Activated CD4-positive, alpha-beta memory T cell treated with anti-CD3 and anti-CD28 coated beads, Interleukin-2, amount 10 ng/mL, durations not matched to agents 7 days and 5 days (primary cell): ENCODE data around the gene PDE9A. TPM values are rescaled to one million over a fixed set of nuclear protein-coding genes. Genes with fewer than 3 reads are reported as not detected.

Experiments
- CTCF ChIA-PET: fragments of 350-600 bp; sonication (Branson Sonifier 250); formaldehyde crosslinking; loops from one replicate; lab custom pipeline; 2021; ENCODE audit warnings: antibody characterized with exemption, inconsistent platforms; lab: Charles Lee
- POLR2A ChIA-PET: fragments of 350-600 bp; sonication (Branson Sonifier 250); formaldehyde crosslinking; loops from one replicate; lab custom pipeline; 2021; ENCODE audit warnings: antibody characterized with exemption; lab: Charles Lee
- DNase-seq: peaks from one replicate; pipeline ENCODE4 v3.0.0-alpha.2; 2020
- H3K27ac Mint-ChIP-seq: one replicate; pipeline ENCODE4 v1.8.0; 2021; ENCODE audit warnings: mild to moderate bottlenecking, mixed read lengths
- H3K27me3 Mint-ChIP-seq: one replicate; pipeline ENCODE4 v1.8.0; 2021; ENCODE audit warnings: mixed read lengths
- H3K36me3 Mint-ChIP-seq: one replicate; pipeline ENCODE4 v1.8.0; 2021; ENCODE audit warnings: low read depth, mixed read lengths
- H3K4me1 Mint-ChIP-seq: one replicate; pipeline ENCODE4 v1.8.0; 2021; ENCODE audit warnings: mixed read lengths
- H3K4me3 Mint-ChIP-seq: one replicate; pipeline ENCODE4 v1.8.0; 2021; ENCODE audit warnings: mild to moderate bottlenecking, mixed read lengths
- H3K9me3 Mint-ChIP-seq: one replicate; pipeline ENCODE4 v1.8.0; 2021; ENCODE audit warnings: mixed read lengths
- total RNA-seq, 2 experiments: library from RNA; stranded (reverse); gene quantifications; one replicate each; pipeline ENCODE4 v1.2.3, GENCODE V29; 2021

PDE9A gene
- total RNA-seq, 2 experiments from 2014 or later: 13.9 to 14.3 TPM

DNA sequence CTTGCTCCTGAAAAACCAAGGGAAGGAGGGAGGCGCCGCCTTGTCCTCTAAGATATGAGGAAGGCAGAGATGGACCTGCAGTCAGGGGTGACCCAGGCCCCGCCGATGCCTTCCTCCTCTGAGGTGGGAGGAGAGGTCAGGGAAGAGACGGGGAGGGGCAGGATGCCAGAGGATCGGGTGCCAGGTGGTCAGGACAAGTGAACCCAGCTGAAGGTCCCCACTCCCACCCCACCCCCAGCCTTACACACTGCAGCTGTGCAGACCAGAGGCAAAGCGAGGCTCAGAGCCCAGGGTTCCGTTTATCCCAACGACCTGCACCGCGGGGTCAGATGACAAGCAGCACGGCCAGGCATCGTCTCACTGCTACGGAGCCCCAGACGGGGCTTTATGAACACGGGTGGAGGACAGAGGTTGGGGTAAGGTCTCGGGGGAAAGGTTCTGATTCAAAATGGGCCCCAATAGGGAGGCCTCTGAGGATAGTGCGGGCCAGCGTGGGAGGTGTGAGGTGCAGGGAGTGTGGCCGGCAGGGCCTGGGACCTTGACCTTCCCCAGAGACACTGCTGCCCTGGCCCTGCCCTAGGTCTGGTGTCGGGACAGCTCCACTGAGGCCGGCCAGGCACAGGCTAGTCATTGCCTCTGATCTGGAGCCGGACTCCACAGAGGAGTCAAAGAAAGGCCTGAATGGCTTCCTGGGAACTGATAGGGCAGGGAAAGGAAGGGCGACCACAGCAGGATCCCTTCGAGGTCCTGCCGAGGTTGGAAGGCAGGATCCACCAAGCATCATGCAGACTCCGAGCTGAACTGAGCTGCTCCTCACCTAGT lies 113.5 kb downstream of the PDE9A start:
- H3K27ac Mint-ChIP-seq: no peak overlapping the region
- POLR2A ChIA-PET: no interaction called here
- H3K9me3 Mint-ChIP-seq: no peaks in the 10 kb centered on the region
- CTCF ChIA-PET: no interaction called here
- H3K4me1 Mint-ChIP-seq: no peaks in the 10 kb centered on the region
- no peaks in the 10 kb centered on the region for H3K27me3 Mint-ChIP-seq
- H3K36me3 Mint-ChIP-seq: peaks cover 6% of the 10 kb centered on the region
- no peak for DNase-seq
- no peak overlapping the region for H3K4me3 Mint-ChIP-seq

DNA sequence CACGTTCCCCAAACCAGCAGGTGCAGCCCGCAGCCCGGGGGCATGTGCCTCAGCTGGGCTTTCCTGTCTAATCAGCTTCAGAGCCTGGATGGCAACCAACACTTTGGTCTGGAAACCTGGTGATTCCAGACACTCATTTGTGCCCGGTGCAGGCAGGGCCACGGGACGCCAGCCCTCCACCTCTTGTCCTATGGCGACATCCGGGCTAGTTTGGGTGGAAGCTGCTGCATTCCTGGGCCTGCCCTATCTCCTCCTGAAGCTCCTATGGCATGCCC lies 114.1 kb downstream of the PDE9A start:
- no peak for DNase-seq
- ChIA-PET POLR2A (no interaction called here), CTCF (no interaction called here)
- no peaks in the 10 kb centered on the region for H3K27me3 Mint-ChIP-seq
- H3K27ac Mint-ChIP-seq: no peak overlapping the region
- peaks cover 6% of the 10 kb centered on the region for H3K36me3 Mint-ChIP-seq
- no peaks in the 10 kb centered on the region for H3K4me1 Mint-ChIP-seq
- no peaks in the 10 kb centered on the region for H3K9me3 Mint-ChIP-seq
- H3K4me3 Mint-ChIP-seq: no peak overlapping the region

DNA sequence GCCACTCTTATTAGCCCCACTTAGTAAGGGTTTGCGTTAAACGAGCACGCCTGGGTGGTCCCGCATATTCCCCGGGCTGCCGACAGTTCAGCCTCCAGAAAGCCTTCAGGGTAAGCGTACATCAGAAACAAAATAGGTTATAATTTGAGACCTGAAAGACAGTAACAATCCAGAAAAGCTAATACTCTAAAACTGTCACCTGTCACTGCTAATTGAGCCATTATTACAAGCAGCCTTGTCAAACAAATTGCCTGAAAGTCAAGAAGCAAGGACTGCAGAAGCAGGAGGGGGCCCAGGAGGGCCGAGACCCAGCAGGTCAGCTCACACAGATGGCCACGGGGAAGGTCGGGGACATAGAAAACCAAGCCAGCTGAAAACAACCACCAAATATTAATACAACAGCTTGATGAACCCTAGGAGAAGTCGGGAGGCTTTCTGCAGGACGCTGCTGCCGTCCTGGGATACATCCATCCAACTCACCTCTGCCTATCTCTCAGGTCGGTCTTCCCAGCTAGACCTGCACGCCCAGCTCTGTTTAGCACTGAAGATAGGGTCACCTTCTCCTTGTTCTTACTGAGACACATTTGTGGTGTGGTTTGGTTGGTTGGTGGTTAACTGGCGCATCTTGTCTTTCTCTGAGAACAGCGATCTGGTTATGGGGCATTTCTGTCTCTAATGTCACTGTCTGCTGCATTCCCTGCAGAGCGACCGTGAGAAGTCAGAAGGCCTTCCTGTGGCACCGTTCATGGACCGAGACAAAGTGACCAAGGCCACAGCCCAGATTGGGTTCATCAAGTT lies 115.1 kb downstream of the PDE9A start:
- CTCF ChIA-PET: no interaction called here
- Mint-ChIP-seq H3K36me3 (peaks cover 6% of the 10 kb centered on the region), H3K4me1 (no peaks in the 10 kb centered on the region), H3K27me3 (no peaks in the 10 kb centered on the region), H3K27ac (no peak overlapping the region), H3K4me3 (no peak overlapping the region), H3K9me3 (no peaks in the 10 kb centered on the region)
- POLR2A ChIA-PET: no interaction called here
- DNase-seq: no peak

DNA sequence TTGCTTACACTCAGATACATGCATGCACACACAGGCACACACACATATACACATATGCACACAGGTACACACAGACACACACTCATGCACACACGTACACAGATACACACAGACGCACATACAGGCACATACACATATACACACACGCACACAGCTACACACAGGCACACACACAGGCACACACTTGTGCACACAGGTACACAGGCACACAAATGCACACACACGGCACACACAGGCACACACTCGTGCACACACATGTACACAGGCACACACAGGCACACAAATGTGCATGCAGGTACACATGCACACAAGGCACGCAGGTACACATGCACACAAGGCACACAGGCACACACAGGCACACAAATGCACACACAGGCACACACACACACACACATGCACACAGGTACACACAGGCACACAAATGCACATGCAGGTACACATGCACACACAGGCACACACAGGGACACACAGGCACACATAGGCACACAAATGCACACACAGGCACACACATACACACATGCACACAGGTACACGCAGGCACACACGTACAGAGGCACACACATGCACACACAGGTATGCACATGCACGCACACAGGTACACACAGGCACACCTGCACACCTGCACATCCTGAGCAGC lies 115.9 kb downstream of the PDE9A start:
- H3K27ac Mint-ChIP-seq: no peak overlapping the region
- peaks cover 6% of the 10 kb centered on the region for H3K36me3 Mint-ChIP-seq
- ChIA-PET POLR2A (no interaction called here), CTCF (no interaction called here)
- H3K27me3 Mint-ChIP-seq: no peaks in the 10 kb centered on the region
- no peaks in the 10 kb centered on the region for H3K9me3 Mint-ChIP-seq
- no peaks in the 10 kb centered on the region for H3K4me1 Mint-ChIP-seq
- H3K4me3 Mint-ChIP-seq: no peak overlapping the region
- no peak for DNase-seq

DNA sequence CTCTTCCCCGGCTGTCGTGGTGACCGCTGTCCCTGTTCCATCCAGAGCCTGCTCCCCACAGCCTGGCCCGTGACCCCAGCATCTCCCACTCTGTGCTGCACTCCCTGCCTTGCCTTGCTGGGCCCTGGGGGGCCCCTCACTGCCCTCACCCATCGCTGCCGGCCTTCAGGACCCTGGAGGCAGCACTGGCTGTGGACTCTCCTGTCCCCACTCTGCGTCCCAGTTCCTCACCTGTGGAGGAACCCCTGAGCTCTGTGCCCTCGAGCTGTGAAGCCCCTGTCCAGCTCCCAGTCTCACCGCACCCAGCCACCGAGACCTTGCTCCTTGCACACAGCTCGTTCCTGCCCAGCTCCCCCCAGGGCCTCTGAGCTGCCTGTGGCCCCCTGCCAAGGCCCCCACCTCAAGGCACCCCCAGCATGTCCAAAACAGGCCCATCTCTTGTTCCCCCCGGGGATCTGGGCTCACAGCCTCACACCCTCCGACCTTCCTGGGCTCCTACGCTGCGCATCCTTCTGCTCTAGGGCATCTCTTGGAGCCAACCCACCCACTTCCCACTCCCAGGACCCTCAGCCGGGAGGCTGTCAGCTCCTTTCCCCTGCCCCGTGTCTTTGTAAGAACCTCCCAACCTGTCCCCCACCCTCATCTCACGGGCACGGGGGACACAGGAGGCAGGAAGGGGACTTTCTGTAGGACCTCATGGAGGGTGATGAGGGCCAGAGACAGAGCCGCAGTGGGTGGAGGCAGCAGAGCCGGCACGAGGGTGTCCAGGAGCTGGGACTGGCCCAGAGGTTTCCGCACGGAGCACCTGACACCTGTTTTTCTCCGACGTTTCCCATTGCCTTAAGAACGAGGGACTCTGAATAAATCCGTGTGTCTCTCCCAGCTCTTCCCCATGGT lies 116.6 kb downstream of the PDE9A start:
- DNase-seq: no peak
- H3K4me1 Mint-ChIP-seq: no peaks in the 10 kb centered on the region
- ChIA-PET CTCF (no interaction called here), POLR2A (no interaction called here)
- no peak overlapping the region for H3K27ac Mint-ChIP-seq
- no peaks in the 10 kb centered on the region for H3K27me3 Mint-ChIP-seq
- H3K9me3 Mint-ChIP-seq: no peaks in the 10 kb centered on the region
- H3K4me3 Mint-ChIP-seq: no peak overlapping the region
- H3K36me3 Mint-ChIP-seq: peaks cover 6% of the 10 kb centered on the region

DNA sequence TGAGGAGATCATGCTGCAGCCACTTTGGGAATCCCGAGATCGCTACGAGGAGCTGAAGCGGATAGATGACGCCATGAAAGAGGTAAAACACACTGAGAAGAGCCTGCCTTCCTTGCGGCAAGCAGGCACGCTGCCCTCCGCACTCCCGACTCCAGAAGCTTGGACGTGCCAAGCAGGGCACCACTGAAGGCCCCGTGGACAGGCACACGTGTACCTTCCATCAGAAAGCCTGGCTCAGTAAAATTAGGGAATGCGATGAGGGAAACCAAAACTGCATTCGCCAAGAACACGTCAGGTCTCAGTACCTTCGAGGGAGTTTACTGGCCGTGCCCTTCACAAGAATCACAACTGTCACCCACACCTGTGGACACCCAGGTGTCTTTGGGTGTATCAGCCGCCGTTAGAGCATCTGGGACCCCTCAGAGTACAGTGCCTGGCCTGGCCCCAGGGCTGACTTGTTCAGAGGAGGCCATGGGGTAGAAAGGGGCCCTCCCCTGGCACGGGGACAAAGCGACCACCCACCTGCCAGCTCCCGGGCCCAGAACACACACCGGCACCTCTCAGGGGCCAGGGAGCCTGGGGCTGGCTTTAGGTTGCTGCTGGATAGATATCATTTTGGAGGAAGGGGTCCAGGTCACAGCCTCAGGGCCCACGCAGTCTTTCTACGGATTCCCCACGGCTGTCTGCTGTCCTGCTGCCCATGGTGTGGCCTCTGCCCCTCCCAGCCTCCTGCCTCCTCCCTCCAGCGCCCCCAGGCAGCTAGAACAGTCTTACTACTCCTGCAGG lies 117.5 kb downstream of the PDE9A start:
- DNase-seq: no peak
- H3K27me3 Mint-ChIP-seq: no peaks in the 10 kb centered on the region
- no peak overlapping the region for H3K27ac Mint-ChIP-seq
- no peaks in the 10 kb centered on the region for H3K4me1 Mint-ChIP-seq
- ChIA-PET POLR2A (no interaction called here), CTCF (no interaction called here)
- H3K9me3 Mint-ChIP-seq: no peaks in the 10 kb centered on the region
- H3K4me3 Mint-ChIP-seq: no peak overlapping the region
- peaks cover 6% of the 10 kb centered on the region for H3K36me3 Mint-ChIP-seq

DNA sequence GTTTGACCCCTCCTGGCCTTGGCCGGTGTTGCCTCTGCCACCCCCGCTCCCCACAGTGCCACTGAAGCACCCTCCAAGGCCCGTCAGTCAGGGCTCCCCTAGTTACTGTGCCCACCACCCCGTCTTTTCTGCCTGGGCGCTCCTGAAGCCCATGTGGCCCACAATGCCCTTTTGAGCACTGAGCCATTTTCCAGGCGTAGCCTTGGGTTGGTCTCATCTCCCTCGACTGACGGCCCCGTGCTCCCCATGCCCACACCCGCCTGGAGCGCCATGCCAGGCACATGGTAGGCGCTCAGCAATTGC lies 118.0 kb downstream of the PDE9A start:
- DNase-seq: no peak
- CTCF ChIA-PET: no interaction called here
- POLR2A ChIA-PET: no interaction called here
- Mint-ChIP-seq H3K9me3 (no peaks in the 10 kb centered on the region), H3K27ac (no peak overlapping the region), H3K27me3 (peaks cover under 1% of the 10 kb centered on the region), H3K36me3 (peaks cover 6% of the 10 kb centered on the region), H3K4me3 (no peak overlapping the region), H3K4me1 (no peaks in the 10 kb centered on the region)

DNA sequence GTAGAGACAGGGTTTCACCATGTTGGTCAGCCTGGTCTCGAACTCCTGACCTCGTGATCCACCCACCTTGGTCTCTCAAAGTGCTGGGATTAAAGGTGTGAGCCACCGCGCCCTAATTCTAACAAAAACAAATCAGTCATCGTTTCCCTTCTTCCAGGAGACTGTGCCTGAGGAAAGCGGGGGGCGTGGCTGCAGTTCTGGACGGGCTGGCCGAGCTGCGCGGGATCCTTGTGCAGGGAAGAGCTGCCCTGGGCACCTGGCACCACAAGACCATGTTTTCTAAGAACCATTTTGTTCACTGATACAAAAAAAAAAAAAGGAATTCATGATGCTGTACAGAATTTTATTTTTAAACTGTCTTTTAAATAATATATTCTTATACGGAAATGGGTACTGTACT lies 121.7 kb downstream of the PDE9A start:
- DNase-seq: no peak
- Mint-ChIP-seq H3K4me3 (no peak overlapping the region), H3K27ac (no peak overlapping the region), H3K9me3 (no peaks in the 10 kb centered on the region), H3K4me1 (no peaks in the 10 kb centered on the region), H3K36me3 (no peaks in the 10 kb centered on the region), H3K27me3 (peaks cover 7% of the 10 kb centered on the region)
- CTCF ChIA-PET: no interaction called here
- POLR2A ChIA-PET: no interaction called here

DNA sequence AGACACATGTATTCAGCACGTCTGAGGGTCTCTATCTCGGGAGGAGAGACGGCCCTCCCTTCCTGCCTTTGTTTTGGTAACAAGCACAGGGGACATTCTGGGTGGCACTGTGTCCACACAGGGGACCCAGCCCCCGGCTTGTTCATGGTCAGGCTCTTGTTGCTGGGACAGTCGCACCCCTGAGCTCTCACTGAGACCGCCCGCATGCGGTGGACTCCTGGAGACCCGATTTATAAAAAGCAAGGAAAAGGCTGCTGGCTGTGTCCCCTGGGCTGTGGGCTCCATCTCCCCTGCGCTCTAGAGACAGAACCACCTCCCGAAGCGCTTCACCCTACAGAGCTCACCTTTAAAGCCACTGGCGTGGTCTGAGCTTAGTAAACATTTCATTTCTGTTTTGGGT lies 122.5 kb downstream of the PDE9A start:
- Mint-ChIP-seq H3K4me3 (no peak overlapping the region), H3K36me3 (no peaks in the 10 kb centered on the region), H3K27ac (no peak overlapping the region), H3K9me3 (no peaks in the 10 kb centered on the region), H3K27me3 (peaks cover 14% of the 10 kb centered on the region), H3K4me1 (peaks cover 5% of the 10 kb centered on the region)
- POLR2A ChIA-PET: no interaction called here
- CTCF ChIA-PET: no interaction called here
- DNase-seq: no peak

DNA sequence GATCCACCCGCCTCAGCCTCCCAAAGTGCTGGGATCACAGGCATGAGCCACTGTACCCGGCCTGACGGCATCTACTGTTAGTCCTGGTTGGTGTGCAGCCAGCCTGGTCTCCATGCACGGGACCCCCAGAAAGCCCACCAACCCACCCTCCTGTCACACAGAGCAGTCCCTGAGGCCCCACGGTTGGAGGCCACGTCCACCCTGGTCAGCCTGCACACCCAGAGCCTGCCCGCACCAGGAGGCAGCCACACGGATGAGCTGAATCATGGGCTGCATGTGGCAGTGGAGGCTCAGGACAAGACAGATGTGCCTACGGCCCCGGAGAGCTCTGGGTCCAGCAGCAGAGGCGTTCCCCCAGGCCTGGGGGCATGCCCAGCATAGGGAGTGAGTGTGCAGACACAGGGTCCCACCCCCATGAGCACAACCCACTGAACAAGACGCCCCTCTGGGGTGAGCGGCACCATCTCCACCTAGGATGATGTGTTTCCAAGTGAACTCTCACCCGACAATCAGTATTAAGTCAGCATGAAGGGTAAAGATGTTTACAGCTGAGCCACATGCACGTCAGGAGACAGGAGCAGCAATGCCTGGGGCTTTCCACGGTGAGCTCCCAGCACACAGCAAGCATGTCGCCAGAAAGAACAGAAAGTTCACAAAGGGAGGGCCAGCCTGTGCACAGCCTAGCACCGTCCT lies 123.8 kb downstream of the PDE9A start:
- Mint-ChIP-seq H3K36me3 (no peaks in the 10 kb centered on the region), H3K9me3 (no peaks in the 10 kb centered on the region), H3K4me1 (peaks cover 16% of the 10 kb centered on the region), H3K4me3 (no peak overlapping the region), H3K27ac (no peak overlapping the region), H3K27me3 (peaks cover 26% of the 10 kb centered on the region)
- DNase-seq: no peak
- ChIA-PET CTCF (no interaction called here), POLR2A (no interaction called here)

DNA sequence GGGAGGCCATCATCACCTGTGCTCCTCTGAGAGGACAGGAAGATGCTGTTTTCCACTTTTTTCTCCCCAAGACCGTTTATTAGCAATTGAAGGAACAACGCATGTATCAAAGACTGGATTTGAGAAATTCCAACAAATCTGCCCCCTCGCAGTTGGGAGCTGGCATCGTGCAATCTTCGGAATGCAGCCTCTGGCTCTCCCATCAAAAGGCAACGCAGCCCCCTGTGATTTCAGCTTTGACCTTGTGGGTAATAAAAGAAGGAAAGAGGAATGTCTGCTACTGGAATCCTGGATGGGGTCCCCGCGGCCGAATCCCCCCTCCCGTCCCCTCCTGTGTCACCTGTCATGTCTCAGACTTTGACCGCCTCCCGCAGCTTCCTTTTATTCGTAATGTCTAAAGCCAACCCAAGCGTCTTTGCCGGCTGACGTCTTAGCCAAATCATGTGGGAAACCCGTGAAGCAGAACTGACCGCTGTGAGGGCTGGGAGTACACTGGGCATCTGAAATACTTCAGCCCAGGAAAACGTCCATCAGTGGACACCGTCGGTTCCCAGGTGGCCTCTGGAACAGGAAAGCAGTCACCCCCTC lies 124.4 kb downstream of the PDE9A start:
- Mint-ChIP-seq H3K4me3 (no peak overlapping the region), H3K36me3 (no peaks in the 10 kb centered on the region), H3K27ac (no peak overlapping the region), H3K27me3 (peaks cover 28% of the 10 kb centered on the region), H3K4me1 (peaks cover 22% of the 10 kb centered on the region), H3K9me3 (no peaks in the 10 kb centered on the region)
- CTCF ChIA-PET: no interaction called here
- POLR2A ChIA-PET: no interaction called here
- no peak for DNase-seq

DNA sequence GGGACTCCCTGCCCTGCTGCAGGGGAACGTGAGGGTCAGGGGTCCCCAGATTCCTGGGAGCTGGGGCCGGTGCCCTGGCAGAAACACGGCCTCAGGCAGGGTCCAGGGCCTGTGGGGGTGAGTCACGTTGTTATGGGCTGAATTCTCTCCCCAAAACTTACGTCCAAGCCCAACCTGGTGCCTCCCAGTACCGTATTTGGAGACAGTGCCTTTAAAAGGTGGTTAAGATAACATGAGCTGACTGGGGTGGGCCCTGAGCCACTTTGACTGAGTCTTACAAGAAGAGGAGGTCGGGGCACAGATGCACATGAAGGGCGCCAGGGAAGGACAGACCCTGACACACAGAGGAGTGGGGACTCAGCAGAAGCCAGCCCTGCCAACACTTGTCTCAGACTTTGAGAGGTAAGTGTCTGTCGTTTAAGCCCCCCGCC lies 126.0 kb downstream of the PDE9A start:
- no peaks in the 10 kb centered on the region for H3K36me3 Mint-ChIP-seq
- H3K9me3 Mint-ChIP-seq: no peaks in the 10 kb centered on the region
- POLR2A ChIA-PET: no interaction called here
- no peak overlapping the region for H3K27ac Mint-ChIP-seq
- H3K27me3 Mint-ChIP-seq: peaks cover 28% of the 10 kb centered on the region
- no peak for DNase-seq
- H3K4me3 Mint-ChIP-seq: no peak overlapping the region
- H3K4me1 Mint-ChIP-seq: peaks cover 38% of the 10 kb centered on the region
- CTCF ChIA-PET: no interaction called here
